Stimulated activated CD4-positive, alpha-beta T cell treated with anti-CD3 and anti-CD28 coated beads, Interleukin-1b, Interleukin-23, amount 100 ng/mL, for 1 hour (primary cell): ENCODE data around the gene REPIN1.

Experiments used
- DNase-seq, 2 donors: peaks; one replicate each; pipeline ENCODE4 v3.0.0-alpha.2; 2020; ENCODE audit warnings: low read depth in 2 of 2

REPIN1 gene

DNA sequence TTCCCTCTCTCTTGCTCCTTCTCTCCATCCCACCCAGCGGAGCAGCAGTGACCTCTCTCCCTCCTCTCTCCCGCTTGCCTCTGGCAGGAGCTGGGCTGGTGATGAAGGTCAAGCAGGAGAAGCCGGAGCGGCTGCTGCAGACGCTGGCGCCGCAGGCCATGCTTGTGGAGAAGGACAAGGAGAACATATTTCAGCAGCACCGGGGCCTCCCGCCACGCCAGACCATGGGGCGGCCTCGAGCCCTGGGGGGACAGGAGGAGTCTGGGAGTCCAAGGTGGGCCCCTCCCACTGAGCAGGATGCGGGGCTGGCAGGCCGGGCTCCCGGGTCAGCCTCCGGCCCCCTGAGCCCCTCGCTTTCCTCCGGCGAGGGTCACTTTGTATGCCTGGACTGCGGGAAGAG, 27.8 kb downstream of the REPIN1 start:
- DNase-seq = no peak

DNA sequence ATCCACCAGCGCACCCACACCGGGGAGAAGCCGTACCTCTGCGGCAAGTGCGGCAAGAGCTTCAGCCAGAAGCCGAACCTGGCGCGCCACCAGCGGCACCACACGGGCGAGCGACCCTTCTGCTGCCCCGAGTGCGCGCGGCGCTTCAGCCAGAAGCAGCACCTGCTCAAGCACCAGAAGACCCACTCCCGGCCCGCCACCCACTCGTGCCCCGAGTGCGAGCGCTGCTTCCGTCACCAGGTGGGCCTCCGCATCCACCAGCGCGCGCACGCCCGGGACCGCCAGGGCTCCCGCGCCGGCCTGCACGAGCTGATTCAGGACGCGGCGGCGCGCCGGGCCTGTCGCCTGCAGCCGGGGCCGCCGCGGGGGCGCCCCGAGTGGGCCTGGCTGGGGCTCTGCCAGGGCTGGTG, 28.2 kb downstream of the REPIN1 start:
- DNase-seq = no peak

DNA sequence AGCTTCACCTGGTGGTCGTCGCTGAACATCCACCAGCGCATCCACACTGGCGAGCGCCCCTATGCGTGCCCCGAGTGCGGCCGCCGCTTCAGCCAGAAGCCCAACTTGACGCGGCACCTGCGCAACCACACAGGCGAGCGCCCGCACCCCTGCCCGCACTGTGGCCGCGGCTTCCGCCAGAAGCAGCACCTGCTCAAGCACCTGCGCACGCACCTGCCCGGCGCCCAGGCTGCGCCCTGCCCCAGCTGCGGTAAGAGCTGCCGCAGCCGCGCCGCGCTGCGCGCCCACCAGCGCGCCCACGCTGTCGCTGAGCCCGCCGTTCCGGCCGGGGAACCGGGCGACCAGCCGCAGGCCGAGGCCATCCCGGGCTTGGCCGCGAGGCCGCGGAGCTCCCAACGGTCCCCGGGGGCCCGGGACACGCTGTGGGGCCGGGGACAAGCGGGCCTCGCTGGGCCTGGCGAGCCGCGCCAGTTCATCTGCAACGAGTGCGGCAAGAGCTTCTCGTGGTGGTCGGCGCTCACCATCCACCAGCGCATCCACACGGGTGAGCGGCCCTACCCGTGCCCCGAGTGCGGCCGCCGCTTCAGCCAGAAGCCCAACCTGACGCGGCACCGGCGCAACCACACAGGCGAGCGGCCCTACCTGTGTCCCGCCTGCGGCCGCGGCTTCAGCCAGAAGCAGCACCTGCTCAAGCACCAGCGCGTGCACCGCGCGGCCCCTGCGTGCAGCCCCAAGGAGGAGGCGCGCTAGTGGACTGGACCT, 28.9 kb downstream of the REPIN1 start:
- no peak for DNase-seq

DNA sequence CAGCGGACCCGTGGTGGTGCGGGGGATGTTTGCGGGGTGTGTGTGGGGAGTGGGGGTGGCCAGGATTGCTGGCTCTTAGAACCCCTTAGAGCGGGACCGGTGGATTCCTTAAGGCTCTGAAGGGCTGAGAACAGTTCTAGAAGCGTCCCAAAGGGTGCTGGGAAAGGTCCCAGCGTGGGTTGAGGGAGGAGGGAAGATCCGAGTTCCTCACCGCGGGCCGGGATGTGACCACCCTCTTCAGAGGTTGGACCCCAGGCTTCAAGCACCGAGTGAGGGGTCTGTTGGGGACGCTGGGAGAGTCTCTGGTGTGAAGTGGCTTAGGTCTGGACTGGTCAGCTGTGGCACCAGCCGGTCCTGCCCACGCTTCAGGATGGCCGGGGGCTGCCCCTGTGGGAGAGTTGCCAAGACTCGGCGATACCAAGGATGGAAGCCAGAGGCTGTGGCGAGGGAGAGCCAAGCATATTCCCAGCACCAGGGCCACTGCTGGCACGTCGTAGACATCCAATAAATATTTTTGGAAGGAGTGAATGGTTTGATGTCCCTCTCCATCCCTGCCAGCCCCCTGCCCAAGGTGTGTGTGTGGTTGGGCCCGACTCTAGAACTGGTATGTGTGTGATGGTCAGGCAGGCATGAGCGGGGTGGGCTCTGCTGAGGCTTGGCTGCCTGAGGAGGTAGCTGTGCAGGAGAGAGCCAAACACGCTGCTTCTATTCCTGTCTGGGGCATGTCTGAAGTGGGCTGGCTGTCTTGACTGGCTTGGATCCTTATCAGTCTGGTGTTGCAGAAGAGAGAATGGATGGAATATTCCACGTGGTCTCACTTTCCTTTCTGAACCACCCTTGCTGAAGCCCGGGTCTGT, 29.7 kb downstream of the REPIN1 start:
- DNase-seq = no peak

DNA sequence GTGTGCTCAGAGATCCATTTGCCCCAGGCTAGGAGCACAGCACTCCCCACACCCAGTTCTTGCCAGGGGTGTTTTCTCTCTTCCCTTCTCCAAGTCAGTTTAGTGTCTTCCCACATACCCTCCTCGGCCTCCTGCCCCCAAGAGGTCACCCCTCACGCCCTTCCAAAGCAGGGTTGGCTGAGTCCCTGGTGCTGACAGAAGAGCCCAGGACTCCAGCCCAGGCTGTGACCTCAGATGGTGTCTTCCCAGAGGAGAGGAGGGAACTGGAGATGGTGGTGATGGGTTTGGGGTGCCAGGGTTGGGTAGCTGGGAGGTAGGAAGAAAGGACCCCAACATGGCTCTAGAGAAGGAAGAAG, 30.3 kb downstream of the REPIN1 start:
- no peak for DNase-seq

DNA sequence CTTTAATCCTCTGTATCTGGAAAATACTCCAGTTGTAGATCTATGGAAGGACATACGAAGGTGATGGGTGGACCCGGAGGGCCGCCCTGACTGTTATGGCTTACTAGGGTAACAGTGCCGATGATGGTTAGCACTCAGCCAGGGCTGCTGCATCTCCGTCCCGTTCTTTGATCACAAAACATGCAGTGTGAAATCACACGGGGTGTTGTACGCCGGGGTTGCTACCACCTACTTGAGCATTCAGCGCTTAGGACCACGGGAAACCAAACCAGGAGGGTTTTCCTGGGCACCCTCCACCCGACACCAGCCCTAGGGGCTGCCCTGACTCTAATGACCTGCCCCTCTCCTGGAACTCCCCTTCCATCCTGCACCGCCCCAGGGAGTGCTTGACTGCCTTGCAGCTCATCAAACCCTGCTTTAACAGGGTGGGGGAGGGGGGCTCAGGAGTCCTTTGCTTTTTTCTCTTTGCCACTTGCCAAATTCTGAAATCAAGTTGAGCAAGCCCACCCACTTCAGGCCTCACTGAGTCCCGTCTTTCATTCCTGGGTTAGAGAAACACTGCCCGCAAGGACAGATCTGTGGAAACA, 30.9 kb downstream of the REPIN1 start:
- DNase-seq = no peak

DNA sequence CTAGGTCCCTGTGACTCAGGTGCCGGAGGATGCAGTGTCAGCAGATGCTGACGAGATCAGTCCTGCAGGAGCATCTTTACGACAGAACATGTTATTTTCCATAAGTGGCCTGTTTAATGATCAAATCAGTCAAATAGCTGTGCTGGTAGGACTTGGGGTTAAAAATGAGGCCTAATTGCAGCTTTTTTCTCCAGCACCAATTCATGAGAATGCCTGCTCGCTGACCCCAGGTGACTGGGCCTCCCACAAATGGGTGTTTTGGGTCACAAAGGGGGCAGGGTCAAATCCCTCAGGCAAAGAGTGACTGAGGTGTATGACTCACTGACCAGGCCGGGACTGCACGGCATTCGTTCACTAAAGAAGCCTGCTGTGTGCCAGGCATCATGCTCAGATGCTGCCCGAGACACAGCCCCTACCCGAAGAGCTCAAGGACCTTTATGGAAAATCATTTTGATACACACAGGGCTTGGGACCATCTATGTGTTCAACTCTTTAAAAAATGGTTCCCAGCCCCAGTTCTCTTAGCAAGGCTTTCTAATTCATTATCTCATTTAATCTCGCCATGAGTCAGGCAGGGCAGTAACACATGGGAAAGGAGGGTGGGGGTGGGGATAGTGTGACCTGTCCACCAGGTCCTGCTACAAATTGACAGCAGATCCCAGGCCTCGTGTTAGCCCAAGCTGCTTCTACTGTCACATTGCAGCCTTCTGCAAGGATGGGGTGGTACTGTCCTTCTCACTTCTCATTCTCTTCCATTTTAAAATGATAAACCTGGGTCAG, 31.6 kb downstream of the REPIN1 start:
- no peak for DNase-seq

DNA sequence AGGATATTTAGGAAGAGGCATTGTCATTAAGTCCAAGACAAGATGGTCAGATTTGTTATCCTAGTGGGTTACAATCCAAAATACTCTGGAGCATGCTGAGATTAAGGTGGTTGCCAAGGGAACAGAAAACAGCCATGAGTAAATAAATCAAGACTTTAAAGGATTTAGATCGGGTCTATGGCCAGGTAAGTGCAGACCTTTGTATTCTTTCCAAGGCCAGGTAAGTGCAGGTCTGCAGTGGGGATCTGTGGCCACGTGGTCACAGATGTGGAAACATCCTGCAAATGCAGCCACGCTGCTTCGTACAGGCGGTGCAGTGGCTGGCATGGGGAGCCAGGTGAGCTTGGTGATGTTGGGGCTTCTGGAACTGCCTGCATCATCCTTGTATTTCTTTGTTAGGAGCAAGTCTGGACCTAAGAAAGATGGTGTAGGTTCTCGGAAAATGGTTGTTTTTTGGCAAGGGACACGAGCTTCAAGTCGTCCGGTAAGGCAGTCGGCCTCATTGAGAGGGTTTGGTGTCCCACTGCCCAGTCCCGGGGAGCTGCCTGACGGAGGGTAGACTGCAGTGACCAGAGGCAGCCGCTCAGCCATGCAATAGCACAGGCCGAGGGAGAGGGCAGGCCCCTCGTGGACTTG, 32.3 kb downstream of the REPIN1 start:
- DNase-seq = no peak

DNA sequence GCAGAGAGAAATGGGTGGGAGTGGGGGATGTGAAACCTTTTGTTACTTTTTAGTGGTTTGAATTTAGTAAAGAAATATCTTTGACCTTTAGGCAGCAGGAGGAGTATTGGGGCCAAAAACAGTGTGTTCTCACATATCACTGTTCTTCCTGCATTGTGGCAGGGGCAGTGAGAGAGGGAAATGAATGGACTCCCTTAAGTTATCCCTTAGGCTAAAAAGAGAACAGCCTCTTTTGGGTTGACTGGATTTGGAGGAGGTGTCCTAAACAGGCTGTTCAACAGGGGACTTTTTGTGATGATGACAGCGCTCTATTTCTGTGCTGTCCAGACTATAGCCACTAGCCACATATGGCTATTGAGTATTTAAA, 32.8 kb downstream of the REPIN1 start:
- DNase-seq = no peak

DNA sequence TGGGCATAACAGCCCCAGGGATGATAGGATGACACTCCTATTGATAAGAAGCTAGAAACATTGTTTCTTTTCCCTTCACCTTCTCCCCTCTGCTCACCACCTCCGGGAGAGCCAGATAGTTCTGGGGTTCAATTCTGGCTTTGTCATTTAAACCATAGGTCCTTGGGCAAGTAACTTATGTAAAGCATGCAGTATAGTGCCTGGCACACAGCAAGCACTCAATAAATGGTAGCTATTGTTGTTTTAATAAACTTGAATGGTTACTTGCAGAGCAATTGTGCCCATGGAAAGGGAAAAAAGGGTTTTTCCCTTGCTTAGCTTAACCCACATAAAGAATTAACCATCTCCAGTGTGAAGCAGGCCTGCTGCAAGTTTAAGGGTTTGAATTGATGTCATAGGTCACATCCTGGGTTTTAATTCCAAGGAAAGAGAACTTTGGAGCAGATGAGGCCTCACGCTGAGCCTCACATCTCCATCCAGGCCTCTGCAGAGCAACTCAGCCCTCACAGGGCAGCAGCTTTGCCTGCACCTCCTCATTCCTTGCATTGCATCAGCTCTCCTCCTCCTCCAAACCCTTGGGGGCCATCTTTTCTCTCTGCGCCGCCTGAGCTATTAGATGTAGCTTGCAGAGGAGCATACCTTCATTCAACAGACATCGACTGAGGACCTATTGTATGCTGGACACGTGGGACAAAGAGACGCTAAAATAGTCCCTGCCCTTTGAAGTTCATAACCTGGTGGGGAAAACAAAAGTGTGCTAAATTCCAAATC, 33.4 kb downstream of the REPIN1 start:
- no peak for DNase-seq

DNA sequence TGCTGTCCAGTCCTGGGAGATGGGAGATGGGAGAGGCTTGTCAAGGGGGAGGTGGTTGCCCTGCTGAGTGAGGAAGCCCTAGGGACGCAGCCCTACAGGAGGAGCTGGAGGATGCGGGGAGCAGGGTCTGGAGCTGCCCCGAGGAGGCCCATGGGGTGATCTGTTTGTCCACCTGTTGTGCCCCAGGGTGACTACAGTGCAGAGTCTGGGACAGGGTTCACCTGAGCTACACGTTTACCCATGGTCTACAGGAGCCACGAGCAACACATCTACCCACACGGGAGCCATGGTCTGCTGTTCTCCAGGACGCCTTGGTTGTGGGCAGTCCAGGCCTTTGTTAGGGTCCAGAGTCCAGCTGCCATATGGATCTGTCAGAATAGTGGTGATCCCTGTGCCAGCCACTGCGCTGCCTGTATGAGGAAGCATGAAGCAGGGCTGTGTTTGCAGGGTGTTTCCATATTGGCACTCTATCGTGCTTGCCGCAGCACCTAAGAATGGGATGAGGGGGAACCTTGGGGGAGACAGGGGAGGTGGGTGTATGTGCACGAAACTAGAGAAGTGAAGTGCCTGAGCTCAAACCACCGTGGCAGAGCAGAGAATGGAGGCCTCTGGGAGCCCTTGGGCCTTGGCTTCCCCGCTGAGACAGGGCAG, 34.2 kb downstream of the REPIN1 start:
- DNase-seq = no peak

DNA sequence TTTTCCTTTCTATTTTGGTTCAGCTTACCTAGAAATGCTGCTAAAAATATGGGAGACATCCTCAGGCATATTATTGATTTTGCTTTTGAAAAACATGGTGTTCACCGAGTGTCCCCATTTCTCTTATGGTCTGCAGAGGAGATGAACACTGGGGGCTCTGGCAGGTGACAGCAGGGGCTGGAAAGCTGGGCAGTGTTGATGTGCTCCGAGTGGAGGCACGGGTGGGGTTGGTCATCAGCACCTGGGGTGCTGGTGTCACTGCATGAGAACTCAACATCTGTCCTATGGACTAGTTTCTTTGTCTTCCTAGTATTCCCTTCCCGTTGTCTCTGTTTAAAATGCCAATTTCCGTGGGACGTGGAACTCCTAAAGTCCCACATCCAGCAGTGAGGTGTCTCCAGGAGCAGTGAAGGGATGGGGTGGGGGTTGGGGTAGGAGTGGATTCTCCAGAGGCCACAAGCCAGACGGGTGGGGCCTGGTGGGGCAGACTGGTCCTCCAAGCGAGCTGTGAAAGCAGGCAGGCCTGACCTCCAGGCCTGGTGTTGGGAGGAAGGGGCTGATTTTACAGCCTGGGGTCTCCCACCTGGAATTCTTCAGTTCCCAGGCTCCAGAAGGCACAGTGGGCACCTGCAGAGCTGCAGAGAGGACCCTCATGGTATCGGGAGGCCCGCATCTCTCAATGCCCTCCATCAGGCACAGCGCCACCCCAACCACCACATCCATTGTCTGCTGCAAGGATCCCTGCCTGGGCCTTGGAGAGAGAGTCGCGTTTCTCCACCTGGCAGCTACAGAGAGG, 35.0 kb downstream of the REPIN1 start:
- no peak for DNase-seq

DNA sequence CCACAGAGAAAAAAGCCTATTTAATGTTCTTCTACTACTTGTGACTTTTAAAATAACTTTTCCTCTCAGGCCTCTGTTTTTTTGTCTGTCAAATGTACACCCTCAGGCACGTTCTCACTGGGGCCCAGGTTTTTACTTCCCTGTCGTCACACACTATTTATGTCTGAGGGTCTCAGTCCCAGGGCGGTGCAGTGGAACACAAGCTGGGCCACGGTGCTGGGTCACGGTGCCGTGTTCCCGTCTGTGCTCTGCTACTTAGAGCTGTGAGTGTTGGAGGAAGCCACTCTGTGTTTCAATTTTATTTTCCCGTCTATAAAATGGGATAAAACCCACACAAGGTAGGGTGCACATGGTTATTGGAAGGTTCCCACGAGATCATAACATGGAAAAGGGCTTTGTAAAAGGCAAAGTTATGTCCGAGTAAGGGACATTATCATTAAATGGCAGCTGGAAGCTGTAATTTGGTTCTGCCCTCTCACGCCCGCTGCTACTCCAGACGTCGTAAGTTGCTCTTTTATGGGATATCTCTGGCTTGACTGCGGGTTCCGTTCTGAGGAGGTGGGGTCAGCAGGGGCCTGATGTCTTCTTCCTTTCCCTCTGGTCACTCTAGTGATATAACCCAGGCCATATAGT, 35.7 kb downstream of the REPIN1 start:
- DNase-seq = no peak

DNA sequence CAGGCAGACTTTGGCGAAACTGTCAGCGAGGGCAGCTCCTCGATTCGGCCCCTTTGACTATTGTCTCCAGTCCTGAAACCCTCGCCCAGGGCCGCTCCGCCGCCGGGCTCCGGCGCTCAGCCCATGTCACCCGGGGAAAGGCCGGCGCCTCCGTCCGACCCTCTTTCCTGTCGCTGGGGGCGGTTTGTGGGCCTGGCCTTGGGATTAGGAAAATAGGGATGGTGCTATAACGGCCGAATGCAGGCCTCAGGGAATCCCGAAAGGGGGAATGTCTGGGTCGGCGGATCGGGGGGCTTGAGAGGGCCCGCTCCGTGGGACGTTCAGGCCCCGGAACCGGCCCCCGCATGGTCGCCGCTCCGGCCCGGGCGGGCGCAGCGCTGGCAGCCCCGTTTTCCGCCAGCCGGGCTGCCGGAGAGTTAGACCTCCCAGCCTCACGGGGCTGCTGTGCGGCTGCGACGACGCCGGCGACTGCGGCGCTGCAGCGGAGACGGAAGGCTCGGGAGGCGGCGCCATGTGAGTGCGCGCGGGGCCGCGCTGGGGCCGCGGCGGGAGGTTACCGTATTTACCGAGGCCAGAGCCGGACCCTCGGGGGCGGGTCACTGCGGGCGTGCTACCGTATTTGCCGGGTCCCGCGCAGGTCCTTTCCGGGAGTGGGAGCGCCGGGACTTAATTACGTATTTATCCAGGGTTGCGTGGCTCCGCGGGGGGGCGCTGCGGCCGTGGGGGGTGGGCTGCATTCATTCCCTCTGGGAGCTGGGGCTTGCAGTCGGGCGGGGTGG, 36.4 kb downstream of the REPIN1 start:
- DNase-seq = peak; percentile 40 to 41

DNA sequence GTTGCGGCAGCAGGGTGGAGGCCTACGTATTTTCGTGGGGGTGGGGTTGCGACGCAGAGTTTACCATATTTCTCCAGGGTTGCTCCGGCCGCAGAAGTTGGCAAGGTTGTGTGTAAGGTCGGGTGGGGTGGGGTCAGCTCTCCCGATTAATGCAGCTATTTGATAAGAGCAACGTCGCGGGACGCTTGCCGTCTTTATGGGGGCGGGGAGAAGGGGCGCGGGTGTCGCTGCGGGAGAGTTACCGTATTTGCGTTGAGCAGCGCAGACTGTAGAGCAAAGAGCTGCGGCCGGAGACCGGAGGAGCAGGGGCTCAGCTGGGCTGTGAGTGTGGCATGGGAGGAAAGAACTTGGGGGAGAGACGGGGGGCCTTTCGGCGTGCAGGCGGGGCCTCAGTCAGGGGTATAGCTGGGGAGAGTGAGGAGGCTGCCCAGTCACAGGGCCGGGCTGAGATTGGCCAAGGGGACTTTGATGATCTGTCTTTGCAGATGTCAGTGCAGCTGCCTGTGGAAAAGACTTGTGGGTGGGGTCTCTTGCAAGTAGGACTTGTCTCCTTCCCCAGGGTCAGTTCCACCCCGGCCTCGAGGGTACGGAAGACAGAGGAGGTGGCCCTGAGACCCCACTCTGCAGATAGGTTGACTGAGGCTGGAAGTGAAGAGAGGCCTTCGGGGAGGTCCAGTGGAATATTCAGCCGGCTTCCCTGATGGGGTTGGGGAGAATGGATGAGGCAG, 37.1 kb downstream of the REPIN1 start:
- DNase-seq = no peak

DNA sequence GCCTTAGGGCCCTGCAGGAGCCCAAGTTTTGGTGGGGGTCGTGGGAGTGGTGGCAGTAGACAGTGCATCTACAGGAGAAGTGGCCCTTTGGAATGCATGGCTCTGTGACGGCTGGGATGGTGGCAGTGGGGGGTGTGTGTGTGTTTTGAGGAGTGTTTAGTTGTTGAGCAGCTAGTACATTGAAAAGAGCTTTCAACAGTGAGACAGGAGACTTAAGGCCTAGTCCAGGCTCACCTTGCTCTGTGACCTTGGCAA, 37.6 kb downstream of the REPIN1 start:
- DNase-seq = no peak

DNA sequence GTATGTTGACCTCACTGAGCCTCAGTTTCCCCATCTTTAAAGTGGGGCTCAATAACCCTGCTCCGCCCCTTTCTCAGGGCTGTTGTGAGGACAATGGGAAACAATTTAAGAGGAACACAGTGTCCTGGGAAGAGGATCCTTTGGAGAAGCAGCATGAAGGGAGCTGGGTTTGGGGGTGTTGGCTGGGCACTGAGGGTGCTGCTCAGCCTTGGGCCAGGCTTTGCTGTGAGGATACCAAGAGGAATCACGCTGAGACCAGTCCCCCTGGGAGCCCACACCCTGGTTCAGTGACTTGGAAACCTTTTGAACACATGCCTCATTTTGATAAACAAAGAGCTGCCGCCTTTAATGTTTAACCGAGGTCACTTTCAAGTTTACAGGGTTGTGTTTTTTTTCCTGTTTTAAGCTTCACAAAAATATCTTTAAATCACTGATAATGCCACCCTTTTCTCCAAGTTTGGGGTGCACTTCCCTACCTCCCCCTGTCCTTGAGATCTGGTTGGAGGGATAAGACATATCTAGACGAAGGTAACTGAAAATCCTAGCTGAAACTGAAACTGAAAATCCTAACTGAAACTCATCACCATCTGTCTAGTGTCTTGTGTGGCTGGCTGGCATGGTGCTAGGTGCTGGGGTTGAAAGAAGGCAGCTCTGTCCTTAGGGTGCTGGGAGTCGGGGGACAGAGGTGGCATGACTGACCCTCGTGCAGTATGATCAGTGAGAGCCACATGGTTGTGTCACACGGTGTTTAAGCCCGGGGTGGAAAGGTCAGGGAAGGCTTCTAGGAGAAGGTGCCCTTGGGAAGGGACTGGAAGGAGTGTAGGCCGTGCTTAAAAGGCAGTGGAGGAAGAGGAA, 38.2 kb downstream of the REPIN1 start:
- DNase-seq = no peak
